K562 (cell line): Measurements from ENCODE around the gene RIMOC1. TPM values are rescaled to one million over a fixed set of nuclear protein-coding genes. Genes with fewer than 3 reads are reported as not detected.

Experiments
- CBFA2T2 ChIP-seq: fragments of 450-650 bp; conservative IDR thresholded peaks from 2 replicates; pipeline ENCODE4 v1.6.1; 2017; ENCODE audit warnings: mild to moderate bottlenecking
- E2F6 ChIP-seq, 2 experiments: IDR thresholded peaks; 2 replicates each; pipeline ENCODE4 v1.6.1; 2011; ENCODE audit warnings: borderline replicate concordance in 1 of 2, control low read depth in 1 of 2, low read depth in 1 of 2, low read length in 1 of 2, mild to moderate bottlenecking in 1 of 2, mixed read lengths in 1 of 2, moderate library complexity in 1 of 2; ENCODE audit not compliant: insufficient read depth in 1 of 2, insufficient read length in 1 of 2, poor library complexity in 1 of 2, severe bottlenecking in 1 of 2; ENCODE audit errors: extremely low read depth in 1 of 2
- ELF1 ChIP-seq: fragments of 200-800 bp; sonication (Bioruptor generic); IDR thresholded peaks from 2 replicates; pipeline ENCODE4 v1.6.1; 2016; ENCODE audit warnings: missing genetic modification characterization, missing compliant biosample characterization
- ETS2 ChIP-seq: IDR thresholded peaks from 2 replicates; pipeline ENCODE4 v1.6.1; 2016; ENCODE audit warnings: borderline replicate concordance, missing genetic modification characterization, mild to moderate bottlenecking, moderate library complexity, missing compliant biosample characterization; ENCODE audit not compliant: poor library complexity, severe bottlenecking
- GMEB1 ChIP-seq: fragments of 250-450 bp; sonication (Bioruptor Pico); IDR thresholded peaks from 2 replicates; pipeline ENCODE4 v1.4.0; 2020; ENCODE audit warnings: mild to moderate bottlenecking
- GTF2F1 ChIP-seq: IDR thresholded peaks from 2 replicates; pipeline ENCODE4 v1.6.1; 2011; ENCODE audit warnings: low read depth, low read length, improper control_type of control experiment
- HIVEP1 ChIP-seq: fragments of 250-450 bp; sonication (Bioruptor Pico); IDR thresholded peaks from 2 replicates; pipeline ENCODE4 v1.4.0; 2020; ENCODE audit warnings: mild to moderate bottlenecking
- HMGXB4 ChIP-seq: sonication (generic); formaldehyde crosslinking; IDR thresholded peaks from 2 replicates; pipeline ENCODE4 v1.8.1; 2023; ENCODE audit warnings: mild to moderate bottlenecking, missing genetic modification reagents
- ID3 ChIP-seq, 2 experiments: fragments of 250-450 bp in 1 of 2; fragments of 450-650 bp in 1 of 2; sonication (Bioruptor Pico) in 1 of 2; IDR thresholded peaks; 2 replicates each; pipeline versions ENCODE4 v1.6.1 to v1.8.0; 2016 to 2021; ENCODE audit warnings: mild to moderate bottlenecking in 2 of 2, moderate library complexity in 2 of 2, missing compliant biosample characterization in 1 of 2, missing genetic modification characterization in 1 of 2
- IRF9 ChIP-seq: fragments of 450-650 bp; IDR thresholded peaks from 2 replicates; pipeline ENCODE4 v1.6.1; 2016; ENCODE audit warnings: missing biosample characterization, missing genetic modification characterization
- MECOM ChIP-seq: fragments of 250-450 bp; sonication (Bioruptor Pico); IDR thresholded peaks from 2 replicates; pipeline ENCODE4 v1.8.0; 2022; ENCODE audit warnings: inconsistent platforms
- PHTF2 ChIP-seq: fragments of 250-450 bp; sonication (Bioruptor Pico); IDR thresholded peaks from 2 replicates; pipeline ENCODE4 v1.5.0; 2021; ENCODE audit warnings: mild to moderate bottlenecking
- POLR3G ChIP-seq: IDR thresholded peaks from 2 replicates; pipeline ENCODE4 v1.6.1; 2011; ENCODE audit not compliant: insufficient read length, insufficient replicate concordance; ENCODE audit errors: extremely low read depth
- RBM25 ChIP-seq: fragments of 200-400 bp; formaldehyde crosslinking; IDR thresholded peaks from 2 replicates; pipeline ENCODE4 v1.6.1; 2018; ENCODE audit warnings: low read length, low read depth, moderate library complexity; ENCODE audit not compliant: severe bottlenecking
- SIN3B ChIP-seq: fragments of 450-650 bp; IDR thresholded peaks from 2 replicates; pipeline ENCODE4 v1.6.1; 2017; ENCODE audit warnings: low read depth, mild to moderate bottlenecking, moderate library complexity
- SRSF7 ChIP-seq: fragments of 200-400 bp; formaldehyde crosslinking; optimal IDR thresholded peaks from 2 replicates; pipeline ENCODE3; 2017; ENCODE audit warnings: mild to moderate bottlenecking, low read depth, low read length
- TAF9B ChIP-seq: fragments of 450-650 bp; IDR thresholded peaks from 2 replicates; pipeline ENCODE4 v1.6.1; 2018; ENCODE audit warnings: mild to moderate bottlenecking; ENCODE audit not compliant: partially characterized antibody
- ZNF740 ChIP-seq, 3 experiments: fragments of 200-800 bp in 1 of 3; sonication (Bioruptor generic) in 1 of 3; sonication (generic) in 1 of 3; formaldehyde crosslinking in 1 of 3; IDR thresholded peaks; 2 replicates each; pipeline versions ENCODE4 v1.6.1 to v1.8.0; 2016 to 2022; ENCODE audit warnings: mild to moderate bottlenecking in 2 of 3, missing compliant biosample characterization in 2 of 3, missing genetic modification characterization in 2 of 3, missing genetic modification reagents in 1 of 3
- polyA plus RNA-seq, 8 experiments: library from polyadenylated mRNA; depleted of rRNA in 4 of 8; stranded (reverse) in 5 of 8; unstranded in 3 of 8; fragments of >200 nt; fragmentation: Nextera tagmentation in 2 of 8; fragmentation: Illumina TruSeq in 1 of 8; extraction: Ambion mirVana in 2 of 8; extraction: Trizol in 1 of 8; gene quantifications; 2 replicates each; pipeline versions ENCODE4 v1.2.1 to v1.2.3, GENCODE V29; 2011 to 2014; ENCODE audit warnings: inconsistent platforms in 1 of 8, missing spikeins in 1 of 8
- total RNA-seq, 7 experiments: library from RNA; depleted of rRNA in 6 of 7; stranded (reverse); fragments of >200 nt in 6 of 7; fragmentation: Illumina TruSeq in 2 of 7; extraction: Trizol in 2 of 7; gene quantifications; 2 replicates each; pipeline versions ENCODE4 v1.2.1 to v1.2.3, GENCODE V29; 2011 to 2021; ENCODE audit warnings: low replicate concordance in 1 of 7

The RIMOC1 gene
- total and polyA plus RNA-seq, 9 of the 15 experiments (the other 6 are each of a cell fraction or from before 2014, with no cell fraction given), result 11.6 to 63.1 (median 30.8) TPM

GRCh38 chr5:41924872-41925554 is 20.9 kb downstream of the RIMOC1 start, which contains the start of gene FBXO4 (continued):
- TF ChIP-seq E2F6 (IDR thresholded peaks at IDR 0.05; ENCODE audit: borderline replicate concordance in 1 of 2, extremely low read depth in 1 of 2, insufficient read depth in 1 of 2, insufficient read length in 1 of 2, low read depth in 1 of 2, low read length in 1 of 2, poor library complexity in 1 of 2, severe bottlenecking in 1 of 2) (peak; percentile 97 to 98), GMEB1 (CRISPR knock-in tag) (peak; percentile 96), ZNF740 (CRISPR knock-in tag; IDR thresholded peaks at IDR 0.05) (peak; percentile 22; the same call in 1 of the 2 replicates), ZNF740 (tag; IDR thresholded peaks at IDR 0.05) (no peak), GTF2F1 (peak; percentile 86), SIN3B (0 out of 2 replicates have a peak, but pooled peaks have one; percentile 40), CBFA2T2 (no peak), SRSF7 (no peak), HIVEP1 (CRISPR knock-in tag) (peak; percentile 79; the same call in 1 of the 2 replicates), RBM25 (no peak), POLR3G (no peak), IRF9 (tag) (no peak), ID3 (CRISPR knock-in tag; IDR thresholded peaks at IDR 0.05) (no peak), ID3 (tag; IDR thresholded peaks at IDR 0.05) (peak; percentile 79; the same call in 1 of the 2 replicates), ETS2 (tag) (no peak), ELF1 (tag) (peak; percentile 79), TAF9B (peak; percentile 85), HMGXB4 (CRISPR knock-in tag) (peak; percentile 96), PHTF2 (CRISPR knock-in tag) (0 out of 2 replicates have a peak, but pooled peaks have one; percentile 4), MECOM (no peak)
